H9 (cell line): ENCODE measurements around the gene KRTAP10-11. TPM values are rescaled to one million over a fixed set of nuclear protein-coding genes. Genes with fewer than 3 reads are reported as not detected.

ENCODE experiments used
- DNase-seq: peaks from one replicate; pipeline ENCODE4 v3.0.0-alpha.2; 2017
- H2AFZ ChIP-seq: one replicate; pipeline ENCODE4 v1.6.1; 2013; ENCODE audit warnings: mild to moderate bottlenecking, low read length, control low read depth, moderate library complexity
- H2AK5ac ChIP-seq: 2 replicates; pipeline ENCODE4 v1.6.1; 2013; ENCODE audit warnings: low read length, control low read depth, mixed read lengths; ENCODE audit not compliant: insufficient read length
- H2BK120ac ChIP-seq: one replicate; pipeline ENCODE4 v1.6.1; 2013; ENCODE audit warnings: low read depth, mild to moderate bottlenecking, low read length, control low read depth, inconsistent platforms; ENCODE audit not compliant: poor library complexity, severe bottlenecking
- H2BK12ac ChIP-seq: 2 replicates; pipeline ENCODE4 v1.6.1; 2013; ENCODE audit warnings: low read length, control low read depth, mixed read lengths, low read depth; ENCODE audit not compliant: insufficient read length
- H2BK15ac ChIP-seq: 2 replicates; pipeline ENCODE4 v1.6.1; 2013; ENCODE audit warnings: low read depth, low read length, control low read depth
- H2BK20ac ChIP-seq: one replicate; pipeline ENCODE4 v1.6.1; 2013; ENCODE audit warnings: low read depth, mild to moderate bottlenecking, low read length, control low read depth, inconsistent platforms; ENCODE audit not compliant: poor library complexity, severe bottlenecking
- H2BK5ac ChIP-seq: 2 replicates; pipeline ENCODE4 v1.6.1; 2013; ENCODE audit warnings: low read length, control low read depth, mixed read lengths; ENCODE audit not compliant: insufficient read length
- H3K14ac ChIP-seq: 2 replicates; pipeline ENCODE4 v1.6.1; 2013; ENCODE audit warnings: low read length, control low read depth; ENCODE audit not compliant: insufficient read depth
- H3K18ac ChIP-seq: 2 replicates; pipeline ENCODE4 v1.6.1; 2013; ENCODE audit warnings: low read depth, mild to moderate bottlenecking, mixed read lengths, low read length, control low read depth; ENCODE audit not compliant: insufficient read length
- H3K23ac ChIP-seq: 2 replicates; pipeline ENCODE4 v1.6.1; 2013; ENCODE audit warnings: low read length, control low read depth, mixed read lengths, low read depth; ENCODE audit not compliant: insufficient read length
- H3K23me2 ChIP-seq: 2 replicates; pipeline ENCODE4 v1.6.1; 2013; ENCODE audit warnings: low read depth, mild to moderate bottlenecking, mixed read lengths, low read length, control low read depth; ENCODE audit not compliant: insufficient read length, poor library complexity, severe bottlenecking
- H3K27ac ChIP-seq: 2 replicates; pipeline ENCODE4 v1.5.1; 2013; ENCODE audit warnings: low read length, control low read depth, mixed read lengths, low read depth; ENCODE audit not compliant: insufficient read length
- H3K27me3 ChIP-seq: 2 replicates; pipeline ENCODE4 v1.6.1; 2013; ENCODE audit warnings: low read length, control low read depth, inconsistent platforms; ENCODE audit not compliant: insufficient read depth
- H3K4ac ChIP-seq: 2 replicates; pipeline ENCODE4 v1.6.1; 2013; ENCODE audit warnings: low read depth, mild to moderate bottlenecking, control low read depth, inconsistent platforms, low read length, moderate library complexity
- H3K4me1 ChIP-seq: 2 replicates; pipeline ENCODE4 v1.6.1; 2013; ENCODE audit warnings: low read length, control low read depth, inconsistent platforms; ENCODE audit not compliant: insufficient read depth
- H3K4me2 ChIP-seq: 2 replicates; pipeline ENCODE4 v1.6.1; 2013; ENCODE audit warnings: low read length, control low read depth, mixed read lengths; ENCODE audit not compliant: insufficient read length, insufficient read depth
- H3K56ac ChIP-seq: 2 replicates; pipeline ENCODE4 v1.6.1; 2013; ENCODE audit warnings: low read depth, mild to moderate bottlenecking, mixed read lengths, low read length, control low read depth; ENCODE audit not compliant: insufficient read length
- H3K79me1 ChIP-seq: 2 replicates; pipeline ENCODE4 v1.6.1; 2013; ENCODE audit warnings: low read depth, mild to moderate bottlenecking, moderate library complexity, low read length, control low read depth, inconsistent platforms; ENCODE audit not compliant: insufficient read depth, poor library complexity, severe bottlenecking
- H3K79me2 ChIP-seq: 2 replicates; pipeline ENCODE4 v1.6.1; 2013; ENCODE audit warnings: low read length, control low read depth, inconsistent platforms; ENCODE audit not compliant: insufficient read depth
- H3K9ac ChIP-seq: 2 replicates; pipeline ENCODE4 v1.6.1; 2013; ENCODE audit warnings: low read length, control low read depth, mixed read lengths; ENCODE audit not compliant: insufficient read length; ENCODE audit errors: extremely low read depth
- H3K9me3 ChIP-seq: one replicate; pipeline ENCODE4 v1.6.1; 2013; ENCODE audit warnings: low read depth, low read length, inconsistent platforms; ENCODE audit not compliant: control insufficient read depth
- H3T11ph ChIP-seq: one replicate; pipeline ENCODE4 v1.6.1; 2013; ENCODE audit warnings: mild to moderate bottlenecking, low read length, control low read depth, inconsistent platforms
- H4K20me1 ChIP-seq: one replicate; pipeline ENCODE4 v1.6.1; 2013; ENCODE audit not compliant: control insufficient read depth, insufficient read length, insufficient read depth
- H4K5ac ChIP-seq: 2 replicates; pipeline ENCODE4 v1.6.1; 2013; ENCODE audit warnings: low read depth, mild to moderate bottlenecking, mixed read lengths, low read length, control low read depth; ENCODE audit not compliant: insufficient read length
- H4K8ac ChIP-seq: replicated peaks from 2 replicates; pipeline ENCODE4 v1.6.1; 2013; ENCODE audit warnings: low read length, control low read depth, mixed read lengths, low read depth; ENCODE audit not compliant: insufficient read length
- H4K91ac ChIP-seq: 2 replicates; pipeline ENCODE4 v1.6.1; 2013; ENCODE audit warnings: low read depth, mild to moderate bottlenecking, moderate library complexity, mixed read lengths, low read length, control low read depth; ENCODE audit not compliant: insufficient read length
- H3K27ac Mint-ChIP-seq, 3 experiments: 2 replicates in 2 of 3; 3 replicates in 1 of 3; pipeline ENCODE4 v1.8.0; 2020 to 2021; ENCODE audit warnings: mixed read lengths in 3 of 3, mild to moderate bottlenecking in 1 of 3, moderate library complexity in 1 of 3
- H3K27me3 Mint-ChIP-seq: 2 replicates; pipeline ENCODE4 v1.8.0; 2021; ENCODE audit warnings: low read depth, mild to moderate bottlenecking, moderate library complexity, mixed read lengths
- H3K36me3 Mint-ChIP-seq, 3 experiments: 2 replicates in 2 of 3; 3 replicates in 1 of 3; pipeline ENCODE4 v1.8.0; 2020 to 2021; ENCODE audit warnings: low read depth in 3 of 3, mixed read lengths in 3 of 3; ENCODE audit not compliant: insufficient read depth in 1 of 3
- H3K4me1 Mint-ChIP-seq, 2 experiments: 2 replicates each; pipeline ENCODE4 v1.8.0; 2020; ENCODE audit warnings: mixed read lengths in 2 of 2
- H3K4me3 Mint-ChIP-seq, 2 experiments: 2 replicates in 1 of 2; 3 replicates in 1 of 2; pipeline ENCODE4 v1.8.0; 2020 to 2021; ENCODE audit warnings: mild to moderate bottlenecking in 2 of 2, mixed read lengths in 2 of 2, moderate library complexity in 1 of 2
- H3K9me3 Mint-ChIP-seq, 2 experiments: 2 replicates in 1 of 2; 3 replicates in 1 of 2; pipeline ENCODE4 v1.8.0; 2020; ENCODE audit warnings: mild to moderate bottlenecking in 2 of 2, mixed read lengths in 2 of 2, moderate library complexity in 1 of 2
- CTCF ChIP-seq: fragments of 200-600 bp; sonication (generic); conservative IDR thresholded peaks from 3 replicates; pipeline ENCODE4 v1.8.0; 2021; ENCODE audit warnings: antibody characterized with exemption, mild to moderate bottlenecking
- WGBS: extraction: QIAGEN DNeasy Blood & Tissue Kit; methylation state at CpG from one replicate; pipeline ENCODE4 v1.1.7; 2013; ENCODE audit warnings: missing lambda C conversion rate, low lambda C conversion rate, mixed read lengths; ENCODE audit not compliant: insufficient read length; ENCODE audit errors: extremely low coverage; 5-methylcytosine and 5-hydroxymethylcytosine counted together
- total RNA-seq: library from RNA; stranded (reverse); gene quantifications from 2 replicates; pipeline ENCODE4 v1.2.1, GENCODE V29; 2021

Gene KRTAP10-11
- total RNA-seq, 1 experiment from 2014 or later = not detected

GRCh38 chr21:44695641-44696040, 49.4 kb downstream of the KRTAP10-11 start:
- H3K27me3 ChIP-seq = no peaks in the 10 kb centered on the region; the same call in 1 of the 2 replicates
- H4K5ac ChIP-seq = no peak overlapping the region
- peaks cover 4% of the 10 kb centered on the region; the same call in 1 of the 2 replicates for H3K4me1 ChIP-seq
- H3K27ac ChIP-seq = no peak overlapping the region
- no peak for TF ChIP-seq CTCF
- Mint-ChIP-seq H3K36me3 (peaks cover 7 to 19% (median 7%) of the 10 kb centered on the region in 3 experiments; a peak in 6 of 7 replicates), H3K4me1 (peaks cover 52 to 53% of the 10 kb centered on the region in 2 experiments), H3K27ac (0 out of 7 replicates have a peak overlapping the region, but pooled peaks of 1 of the 3 experiments have one; percentile 18), H3K27me3 (peaks cover 5% of the 10 kb centered on the region; the same call in 1 of the 2 replicates), H3K9me3 (peaks cover 17 to 18% of the 10 kb centered on the region in 2 experiments), H3K4me3 (no peak overlapping the region)
- H3K4ac ChIP-seq = no peak overlapping the region
- H2AK5ac ChIP-seq = no peak overlapping the region
- H3K18ac ChIP-seq = no peak overlapping the region
- DNase-seq = peak; percentile 16
- H3K23ac ChIP-seq = no peak overlapping the region
- H4K8ac ChIP-seq = no peak overlapping the region
- H3K4me2 ChIP-seq = no peak overlapping the region
- H3T11ph ChIP-seq = no peak overlapping the region
- no peak overlapping the region for H3K56ac ChIP-seq
- no peak overlapping the region for H4K91ac ChIP-seq
- no peak overlapping the region for H2BK120ac ChIP-seq
- no peak overlapping the region for H2BK12ac ChIP-seq
- no peak overlapping the region for H2BK20ac ChIP-seq
- no peaks in the 10 kb centered on the region for H3K79me1 ChIP-seq
- H4K20me1 ChIP-seq = no peaks in the 10 kb centered on the region
- H2AFZ ChIP-seq = no peak overlapping the region
- no peak overlapping the region for H2BK5ac ChIP-seq
- no peak overlapping the region for H3K14ac ChIP-seq
- H2BK15ac ChIP-seq = no peak overlapping the region
- no peaks in the 10 kb centered on the region for H3K9me3 ChIP-seq
- no peaks in the 10 kb centered on the region for H3K23me2 ChIP-seq
- WGBS = no CpG with 5 or more reads among the region's 8 CpGs
- no peaks in the 10 kb centered on the region for H3K79me2 ChIP-seq
- H3K9ac ChIP-seq = no peak overlapping the region
